Natural killer cell (primary cell): ENCODE measurements around the gene FAM171A2. TPM values are rescaled to one million over a fixed set of nuclear protein-coding genes. Genes with fewer than 3 reads are reported as not detected.
A peak's percentile ranks its signal among the peaks of the same experiment; 100 is the strongest.

Experiments
- ATAC-seq, 3 donors: fragments of 150-1000 bp in 2 of 3; fragments of 200-7000 bp in 1 of 3; cut with Tn5 transposase; 1 replicate in 1 of 3; 2 replicates in 2 of 3; pipeline ENCODE4 v1.10.0; 2021; ENCODE audit warnings: mild to moderate bottlenecking in 2 of 3, moderate library complexity in 2 of 3
- DNase-seq, 2 donors: peaks; one replicate each; pipeline versions ENCODE4 v3.0.0 to v3.0.0-alpha.2; 2013 to 2021; ENCODE audit warnings: mixed read lengths in 1 of 2
- H3K27ac ChIP-seq: one replicate; pipeline ENCODE4 v1.5.1; 2013; ENCODE audit warnings: mild to moderate bottlenecking, low read length
- H3K27me3 ChIP-seq: one replicate; pipeline ENCODE4 v1.6.1; 2013; ENCODE audit warnings: low read length; ENCODE audit not compliant: control insufficient read depth, insufficient read depth
- H3K36me3 ChIP-seq: one replicate; pipeline ENCODE4 v1.6.1; 2013; ENCODE audit warnings: low read length; ENCODE audit not compliant: control insufficient read depth, insufficient read depth
- H3K4me1 ChIP-seq: one replicate; pipeline ENCODE4 v1.6.1; 2013; ENCODE audit warnings: low read length; ENCODE audit not compliant: control insufficient read depth, insufficient read depth
- H3K4me3 ChIP-seq: one replicate; pipeline ENCODE4 v1.5.1; 2013; ENCODE audit warnings: low read length
- H3K9me3 ChIP-seq: one replicate; pipeline ENCODE4 v1.6.1; 2013; ENCODE audit warnings: low read length; ENCODE audit not compliant: control insufficient read depth, insufficient read depth
- H3K27ac Mint-ChIP-seq, 2 donors: one replicate each; pipeline ENCODE4 v1.8.0; 2022; ENCODE audit warnings: mild to moderate bottlenecking in 2 of 2, mixed read lengths in 2 of 2, moderate library complexity in 1 of 2
- H3K27me3 Mint-ChIP-seq, 2 donors: one replicate each; pipeline ENCODE4 v1.8.0; 2022; ENCODE audit warnings: low read depth in 2 of 2, mixed read lengths in 2 of 2
- H3K36me3 Mint-ChIP-seq: one replicate; pipeline ENCODE4 v1.8.0; 2022; ENCODE audit warnings: mixed read lengths
- H3K4me1 Mint-ChIP-seq, 2 donors: one replicate each; pipeline ENCODE4 v1.8.0; 2022; ENCODE audit warnings: mixed read lengths in 2 of 2
- H3K4me3 Mint-ChIP-seq: one replicate; pipeline ENCODE4 v1.8.0; 2022; ENCODE audit warnings: mild to moderate bottlenecking, moderate library complexity, mixed read lengths
- H3K9me3 Mint-ChIP-seq, 2 donors: one replicate each; pipeline ENCODE4 v1.8.0; 2022; ENCODE audit warnings: mixed read lengths in 2 of 2
- CTCF ChIP-seq: fragments of 200-600 bp; IDR thresholded peaks from one replicate; pipeline ENCODE4 v1.8.0; 2022; ENCODE audit warnings: antibody characterized with exemption
- WGBS: methylation state at CpG from one replicate; pipeline ENCODE4 v1.1.7; 2013; ENCODE audit warnings: missing lambda C conversion rate; ENCODE audit not compliant: insufficient coverage; 5-methylcytosine and 5-hydroxymethylcytosine counted together
- intact Hi-C: fragments of 100-400 bp; cut with micrococcal nuclease; formaldehyde crosslinking; loops from one replicate; pipeline ENCODE4 v1.14.2; 2022
- total RNA-seq, 4 donors: library from RNA; stranded (reverse); fragments of 120-200 nt in 1 of 4; gene quantifications; one replicate each; pipeline versions ENCODE4 v1.2.3 to v1.2.4, GENCODE V29; 2013 to 2022

Gene FAM171A2
- total RNA-seq, 3 donors from 2014 or later (not counting 1 experiment from before 2014, with no cell fraction given) = 0.20 to 0.43 (median 0.24) TPM

GRCh38 chr17:44309472-44309871 is 54.2 kb downstream of the FAM171A2 start:
- peaks cover 29 to 34% of the 10 kb centered on the region in 2 donors for H3K27me3 Mint-ChIP-seq
- peaks cover 27% of the 10 kb centered on the region for H3K27me3 ChIP-seq
- H3K36me3 ChIP-seq = no peaks in the 10 kb centered on the region
- H3K4me1 Mint-ChIP-seq = peaks cover 7 to 13% of the 10 kb centered on the region in 2 donors
- H3K9me3 ChIP-seq = no peaks in the 10 kb centered on the region
- intact Hi-C loops = no loop called here
- ATAC-seq = no peak
- no peak overlapping the region for H3K4me3 ChIP-seq
- H3K4me3 Mint-ChIP-seq = peak overlapping the region; percentile 40
- 75% methylated on average over 5 of the region's 5 CpGs for WGBS
- no peak overlapping the region for H3K27ac ChIP-seq
- peaks cover 22% of the 10 kb centered on the region for H3K4me1 ChIP-seq
- TF ChIP-seq CTCF = no peak
- H3K36me3 Mint-ChIP-seq = no peaks in the 10 kb centered on the region
- DNase-seq = no peak
- no peaks in the 10 kb centered on the region for H3K9me3 Mint-ChIP-seq
- H3K27ac Mint-ChIP-seq = no peak overlapping the region

- no peak for TF ChIP-seq CTCF
Measured at GRCh38 chr17:44308865-44309264, 54.8 kb downstream of the FAM171A2 start.

GRCh38 chr17:44308320-44308818 is 55.3 kb downstream of the FAM171A2 start, which contains the start of gene RUNDC3A:
Gene RUNDC3A (plus strand): TSS chr17:44308601. CDS start chr17:44308833, 232 bp downstream.
- Mint-ChIP-seq H3K9me3 (no peaks in the 10 kb centered on the region), H3K27ac (no peak within 1 kb of the TSS), H3K4me3 (peak within 1 kb of the TSS; percentile 40), H3K4me1 (peaks cover 11 to 18% of the 10 kb centered on the region in 2 donors), H3K36me3 (no peaks in the 10 kb centered on the region), H3K27me3 (peaks cover 19 to 26% of the 10 kb centered on the region in 2 donors)
- H3K36me3 ChIP-seq = no peaks in the 10 kb centered on the region
- no peaks in the 10 kb centered on the region for H3K9me3 ChIP-seq
- DNase-seq (peak; percentile 89 to 92), ATAC-seq (peak; percentile 91 to 95 (median 94))
- WGBS = 0% methylated on average over 37 of the region's 39 CpGs
- peaks cover 22% of the 10 kb centered on the region for H3K4me1 ChIP-seq
- intact Hi-C loops = no loop called here
- TF ChIP-seq CTCF = no peak
- peaks cover 20% of the 10 kb centered on the region for H3K27me3 ChIP-seq
- no peak within 1 kb of the TSS for H3K27ac ChIP-seq
- no peak within 1 kb of the TSS for H3K4me3 ChIP-seq

More at GRCh38 chr17:44308865-44309264, 54.8 kb downstream of the FAM171A2 start:
- H3K36me3 Mint-ChIP-seq = no peaks in the 10 kb centered on the region
- Histone ChIP-seq H3K36me3 (no peaks in the 10 kb centered on the region), H3K27me3 (peaks cover 21% of the 10 kb centered on the region), H3K27ac (no peak overlapping the region), H3K9me3 (no peaks in the 10 kb centered on the region), H3K4me1 (peaks cover 22% of the 10 kb centered on the region), H3K4me3 (no peak overlapping the region)
- WGBS = 5% methylated on average over 15 of the region's 15 CpGs
- no peaks in the 10 kb centered on the region for H3K9me3 Mint-ChIP-seq
- intact Hi-C loops = no loop called here
- no peak overlapping the region for H3K27ac Mint-ChIP-seq
- ATAC-seq (peak in 1 of 3 donors; percentile 6), DNase-seq (peak in 1 of 2 donors; percentile 25)
- H3K27me3 Mint-ChIP-seq = peaks cover 24 to 28% of the 10 kb centered on the region in 2 donors
- peak overlapping the region; percentile 40 for H3K4me3 Mint-ChIP-seq
- peaks cover 10 to 17% of the 10 kb centered on the region in 2 donors for H3K4me1 Mint-ChIP-seq
